ENCODE measurements around the gene C18orf63. TPM values are rescaled to one million over a fixed set of nuclear protein-coding genes. Genes with fewer than 3 reads are reported as not detected.
A peak's percentile ranks its signal among the peaks of the same experiment; 100 is the strongest.
"Not testable (repeated sequence)": the region's sequence is repeated elsewhere in the genome, so short reads cannot be mapped to it uniquely, and the experiment has no call there.

The C18orf63 gene
- not detected in 2 replicates for total RNA-seq

DNA sequence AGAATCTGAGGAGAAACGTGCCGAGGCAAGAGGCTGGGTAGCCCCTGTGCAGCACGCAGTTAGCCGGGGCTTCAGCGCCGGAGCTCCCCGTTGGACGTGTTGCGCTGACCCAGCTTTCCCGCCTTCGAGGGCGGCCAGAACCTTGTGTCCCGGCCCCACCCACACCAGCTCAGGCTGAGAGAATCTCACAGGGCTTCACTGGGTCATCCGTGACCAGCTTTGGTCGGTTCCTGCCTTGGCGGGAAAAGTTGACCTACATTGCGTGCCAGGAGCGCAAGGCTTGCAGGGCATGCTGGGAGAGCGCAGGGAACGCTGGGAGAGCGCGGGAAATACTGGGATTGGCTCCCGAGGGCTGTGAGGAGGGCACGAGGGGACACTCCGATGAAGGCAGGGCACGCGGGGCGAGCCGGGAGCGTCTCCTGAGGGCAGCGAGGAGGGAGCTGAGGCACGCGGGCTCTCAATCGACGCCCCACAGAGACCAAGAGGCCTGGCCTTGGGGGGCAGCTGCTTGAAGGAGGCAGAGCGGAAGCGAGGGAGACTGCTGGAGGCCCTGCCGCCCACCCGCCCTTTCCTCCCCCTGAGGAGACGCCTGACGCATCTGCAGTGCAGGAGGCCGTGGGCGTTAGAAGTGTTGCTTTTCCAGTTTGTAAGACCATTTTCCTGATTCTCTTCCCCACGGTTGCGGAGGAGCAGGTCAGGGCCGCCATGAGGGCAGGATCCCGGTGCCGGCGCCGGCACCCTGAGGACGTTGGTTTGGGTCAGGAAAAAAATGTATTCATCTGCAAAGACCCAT is at the start of gene C18orf63:
C18orf63 (plus strand) TSS at position 376 of the 793 bp plus-strand sequence. CDS start 2,027 bp downstream, outside the sequence.
- DNase-seq (ENCODE audit: low read depth): no peak

- DNase-seq (ENCODE audit: low read depth): peak; percentile 91
Measured at GRCh38 chr18:74266161-74266560, 49.5 kb upstream of the C18orf63 start.

DNA sequence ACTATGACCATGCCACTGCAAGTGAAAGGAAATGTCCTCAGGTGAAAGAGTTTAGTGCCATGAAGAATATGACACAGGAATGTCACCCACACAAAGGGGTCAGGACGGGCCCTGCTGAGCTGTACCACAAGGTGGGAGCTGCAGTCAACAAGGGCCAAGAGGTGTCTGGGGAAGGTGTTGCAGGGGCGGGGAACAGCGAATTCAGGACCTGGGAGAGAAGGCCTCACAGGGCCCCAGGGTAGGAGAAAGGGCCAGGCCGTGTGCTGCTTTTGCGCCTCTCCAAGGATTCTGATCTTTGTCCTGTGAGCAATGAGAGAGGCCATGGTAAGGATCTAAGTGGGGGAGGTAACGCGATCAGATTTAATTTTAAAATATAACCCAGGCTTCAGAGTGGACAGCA is 47.5 kb upstream of the C18orf63 start:
- no peak for DNase-seq (ENCODE audit: low read depth)

GRCh38 chr18:74268933-74269620 is 46.6 kb upstream of the C18orf63 start:
- no peak for DNase-seq (ENCODE audit: low read depth)

DNA sequence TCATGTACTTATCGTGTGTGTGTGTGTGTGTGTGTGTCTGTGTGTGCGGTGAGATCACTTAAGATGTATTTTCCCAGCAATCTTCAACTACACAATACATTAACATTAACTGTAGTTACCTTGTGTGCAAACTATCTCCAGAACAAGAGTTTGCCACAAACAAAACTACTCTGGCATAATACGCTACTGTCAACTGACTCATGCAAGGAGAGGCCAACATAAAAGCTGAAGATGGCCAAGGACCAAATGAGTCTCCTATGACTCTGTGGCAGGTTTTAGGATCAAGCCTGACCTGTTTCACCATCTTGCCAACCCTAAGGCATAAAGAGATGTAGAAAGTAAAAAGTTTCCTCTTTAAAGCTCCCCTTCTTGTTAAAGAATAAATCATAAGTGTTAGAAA is 44.0 kb upstream of the C18orf63 start:
- no peak for DNase-seq (ENCODE audit: low read depth)

DNA sequence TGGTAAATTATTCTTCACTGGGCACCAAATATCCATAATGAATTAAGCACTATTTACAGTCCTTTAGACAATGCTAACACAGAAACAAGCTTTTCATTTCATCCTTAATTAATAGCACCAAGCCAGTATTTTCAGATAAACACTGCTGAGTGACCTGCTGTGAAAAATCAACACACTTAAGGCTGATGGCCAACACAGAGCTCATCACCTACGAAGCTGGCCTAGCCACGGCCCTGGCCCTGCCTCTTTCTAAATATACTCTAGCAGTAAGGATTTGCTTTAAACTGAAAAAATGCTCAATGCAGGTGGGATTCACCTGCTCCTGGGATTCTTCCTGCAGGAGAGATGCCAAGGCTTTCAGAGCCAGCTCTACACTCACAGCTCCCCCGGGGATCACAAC is 42.2 kb upstream of the C18orf63 start:
- DNase-seq (ENCODE audit: low read depth): no peak

DNA sequence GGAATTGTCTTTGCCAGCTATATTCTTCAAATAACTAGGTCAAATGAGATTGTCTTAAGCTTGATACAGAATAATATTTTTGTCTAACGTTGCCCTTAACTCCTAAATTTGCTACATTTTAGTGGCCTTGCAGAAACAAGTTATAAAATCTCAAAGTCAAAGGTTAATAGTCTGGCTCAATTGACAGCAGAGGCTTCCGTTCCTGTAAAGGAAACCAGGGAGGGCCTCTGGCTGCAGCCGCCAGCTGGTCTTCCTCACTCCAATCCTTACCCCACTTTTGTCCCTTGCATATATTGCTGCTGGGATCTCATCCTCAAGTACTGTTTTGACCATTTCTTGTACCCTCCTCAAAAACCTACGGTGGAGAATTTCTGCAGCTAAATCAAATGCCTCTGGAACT is 40.9 kb upstream of the C18orf63 start:
- no peak for DNase-seq (ENCODE audit: low read depth)

DNA sequence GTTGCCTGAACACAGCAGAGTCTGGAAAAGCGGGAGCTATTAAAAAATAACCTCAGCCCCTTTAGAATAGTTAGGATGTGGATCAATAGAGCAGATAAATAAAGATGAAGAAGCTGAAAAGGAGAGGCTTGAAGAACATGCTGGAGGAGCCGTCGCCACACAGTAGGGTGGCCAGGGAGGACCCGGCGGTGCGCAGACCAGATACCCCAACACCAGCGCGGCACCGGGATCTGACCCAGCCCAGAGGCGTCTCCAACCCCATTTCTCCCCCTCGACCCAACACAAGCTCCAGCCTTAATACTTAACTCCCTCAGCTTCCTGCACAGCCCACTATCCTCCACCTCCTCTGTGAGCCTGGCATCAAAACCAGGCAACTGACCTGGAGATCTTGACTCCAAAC is 39.9 kb upstream of the C18orf63 start:
- no peak for DNase-seq (ENCODE audit: low read depth)

DNA sequence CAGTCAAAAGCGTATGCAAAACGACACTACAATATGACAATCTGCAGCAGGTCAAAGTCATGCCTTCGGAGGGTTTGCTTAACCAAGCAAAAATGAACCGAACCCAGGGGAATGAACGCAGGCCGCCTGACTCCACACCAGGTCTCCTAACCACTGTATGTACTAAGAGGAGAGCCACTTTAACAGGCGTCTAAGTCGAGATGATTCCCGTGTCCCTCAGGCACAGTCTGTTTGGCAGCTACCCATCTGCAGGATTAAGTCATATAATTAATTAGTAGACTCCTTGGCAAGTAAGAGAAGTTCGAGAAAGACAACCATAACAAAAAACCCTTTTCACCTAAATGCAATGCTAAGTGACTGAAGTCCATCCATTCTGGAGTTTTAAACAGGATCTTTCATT is 39.0 kb upstream of the C18orf63 start:
- no peak for DNase-seq (ENCODE audit: low read depth)

DNA sequence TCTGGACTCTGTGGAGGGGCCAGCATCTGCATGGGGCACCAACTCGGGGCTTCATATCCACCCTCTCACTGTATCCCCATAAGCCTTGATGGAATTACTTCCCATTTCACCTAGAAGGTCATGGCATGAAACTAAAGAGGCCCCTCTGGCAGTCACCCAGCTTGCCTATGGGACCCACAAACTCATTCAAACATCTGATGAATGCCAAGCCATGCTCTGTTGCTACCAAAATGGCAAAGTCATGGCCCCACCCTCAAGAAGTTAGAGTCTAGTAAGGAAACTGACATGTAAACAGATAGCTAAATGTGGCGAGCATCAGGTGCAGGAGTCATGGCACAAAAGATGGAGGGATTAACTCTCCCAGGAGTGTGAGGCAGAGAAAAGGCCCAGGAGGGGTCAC is 38.3 kb upstream of the C18orf63 start:
- DNase-seq (ENCODE audit: low read depth): no peak

- DNase-seq (ENCODE audit: low read depth): no peak
Measured at GRCh38 chr18:74278058-74278457, 37.6 kb upstream of the C18orf63 start.

DNA sequence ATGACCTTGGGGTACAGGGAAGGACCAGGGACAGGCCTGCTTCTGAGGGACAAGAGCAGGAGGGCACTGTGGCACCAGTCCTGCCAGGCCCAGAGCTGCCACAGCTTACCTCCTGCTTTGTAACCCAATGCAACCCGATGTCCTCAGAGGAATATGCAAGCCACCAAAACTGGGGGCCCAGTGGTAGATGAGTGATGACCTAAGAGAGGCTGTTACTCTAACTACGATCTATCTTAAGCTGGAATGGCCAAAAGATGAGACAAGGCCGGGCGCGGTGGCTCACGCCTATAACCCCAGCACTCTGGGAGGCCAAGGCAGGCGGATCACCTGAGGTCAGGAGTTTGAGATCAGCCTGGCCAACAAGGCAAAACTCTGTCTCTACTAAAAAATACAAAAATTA is 36.7 kb upstream of the C18orf63 start:
- DNase-seq (ENCODE audit: low read depth): no peak

DNA sequence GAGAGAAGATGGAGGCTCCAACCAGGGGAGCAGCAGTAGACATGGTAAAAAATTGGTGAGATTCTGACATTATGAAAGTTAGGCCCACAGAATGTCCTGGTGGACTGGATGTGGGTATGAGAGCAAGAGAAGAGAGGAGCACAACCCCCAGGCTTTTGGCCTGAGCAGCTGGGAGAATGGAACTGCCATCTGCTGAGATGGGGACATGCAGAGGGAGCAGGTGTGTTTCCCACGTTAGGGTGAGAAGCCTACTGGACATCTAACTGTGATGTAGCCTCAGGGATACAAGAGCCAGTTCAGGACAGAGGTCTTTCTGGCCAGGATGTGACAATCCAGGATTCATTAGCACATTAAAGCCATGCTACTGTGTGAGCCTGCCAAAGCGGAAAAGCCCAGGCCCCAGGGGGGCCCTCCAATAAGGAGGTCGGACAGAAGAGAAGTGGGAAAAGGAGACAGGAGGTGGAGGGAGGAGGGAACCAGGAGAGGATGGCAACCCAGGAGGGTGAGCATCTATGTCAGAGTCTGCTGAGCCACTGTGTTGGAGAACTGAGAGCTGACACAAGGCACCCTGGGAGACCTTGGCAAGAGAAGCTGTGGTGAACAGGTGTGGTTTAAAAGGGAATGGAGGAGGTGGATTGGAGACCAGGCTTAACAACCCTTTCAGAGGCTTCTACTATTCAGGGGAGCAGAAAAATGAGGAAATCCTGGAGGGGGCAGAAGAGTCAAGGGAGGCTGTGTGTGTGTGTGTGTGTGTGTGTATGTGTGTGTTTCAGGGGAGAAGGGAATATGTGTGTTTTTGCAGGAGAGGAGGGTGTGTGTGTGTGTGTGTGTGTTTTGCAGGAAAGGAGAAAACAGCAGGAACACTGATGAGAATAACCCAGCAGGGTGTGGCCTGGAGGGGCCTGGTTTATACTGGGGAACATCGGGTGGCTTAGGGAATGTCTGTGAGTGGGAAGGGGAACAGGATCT is 34.3 kb upstream of the C18orf63 start:
- DNase-seq (ENCODE audit: low read depth): no peak

DNA sequence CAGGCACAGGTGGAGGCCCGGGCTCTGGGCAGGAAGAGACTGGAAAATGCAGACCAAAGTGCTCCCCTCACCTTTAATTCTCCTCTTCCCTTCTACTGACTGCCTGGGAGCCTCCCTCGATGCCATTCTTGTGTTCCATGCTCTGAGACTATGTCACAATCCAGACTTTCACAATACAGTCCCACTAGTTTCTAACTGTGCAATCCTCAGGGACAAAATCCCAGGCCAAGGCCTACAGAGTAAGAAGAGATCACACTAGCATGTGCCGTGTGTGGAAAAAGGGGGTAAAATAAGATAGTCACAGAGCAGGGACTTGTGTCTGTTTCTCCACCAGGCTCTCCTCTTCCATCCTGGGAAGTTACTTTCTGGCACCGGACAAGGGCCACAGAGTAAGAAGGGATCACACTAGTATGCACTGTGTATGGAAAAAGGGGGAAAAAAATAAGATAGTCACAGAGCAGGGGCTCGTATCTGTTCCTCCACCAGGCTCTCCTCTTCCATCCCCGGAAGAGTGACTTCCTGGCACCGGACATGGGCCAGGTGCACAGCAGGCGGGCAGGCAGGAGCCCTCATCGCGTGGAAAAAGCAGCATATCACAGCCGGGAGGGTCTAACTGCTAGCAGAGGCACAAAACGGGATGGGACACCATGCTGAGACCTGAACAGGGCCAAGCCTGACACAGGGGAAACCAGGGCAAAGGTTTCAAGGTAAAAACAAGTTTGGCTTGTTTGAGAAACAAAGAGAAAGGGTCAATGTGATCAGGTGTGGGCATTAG is 33.5 kb upstream of the C18orf63 start:
- DNase-seq (ENCODE audit: low read depth): peak; percentile 62

DNA sequence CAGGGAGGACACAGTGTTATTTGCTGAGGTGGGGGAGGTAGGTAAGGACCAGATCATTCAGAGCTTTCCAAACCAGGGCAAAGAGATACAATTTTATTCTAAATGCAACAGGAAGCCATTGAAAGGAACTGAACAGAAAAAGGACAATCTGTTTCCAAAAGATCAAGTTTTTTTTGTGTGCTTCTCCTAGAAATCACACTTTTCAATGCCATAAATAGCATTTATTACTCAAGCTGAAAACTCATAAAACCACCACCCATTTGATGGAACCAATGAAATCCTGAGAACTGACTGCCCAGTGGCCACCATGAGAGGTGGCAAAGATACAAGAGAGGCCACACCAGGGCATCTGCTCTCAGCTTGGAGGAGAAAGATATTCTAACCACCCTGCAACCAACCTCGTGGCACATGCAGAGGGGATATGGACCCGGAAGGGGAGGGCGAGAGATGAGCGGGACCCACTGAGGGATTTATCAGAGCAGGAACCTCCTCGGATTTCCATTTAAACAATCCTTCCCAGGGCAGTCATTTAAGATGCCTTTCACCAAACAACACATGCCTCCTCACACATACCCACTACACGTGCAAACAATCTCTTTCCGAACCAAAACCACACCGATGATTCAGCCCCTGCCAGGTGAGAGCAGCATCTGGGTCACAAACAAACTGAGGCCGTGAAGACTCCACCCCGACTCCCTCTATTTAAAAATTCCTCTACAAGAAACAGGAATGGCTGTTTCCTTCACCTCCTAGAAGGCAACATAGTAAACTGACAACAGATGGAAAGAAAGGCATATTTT is 32.7 kb upstream of the C18orf63 start:
- DNase-seq (ENCODE audit: low read depth): peak; percentile 51

GRCh38 chr18:74283646-74284045 is 32.0 kb upstream of the C18orf63 start:
- DNase-seq (ENCODE audit: low read depth): no peak

- DNase-seq (ENCODE audit: low read depth): no peak
Measured at GRCh38 chr18:74284191-74284979, 31.3 kb upstream of the C18orf63 start.

GRCh38 chr18:74284980-74285355 is 30.7 kb upstream of the C18orf63 start:
- DNase-seq (ENCODE audit: low read depth): no peak

DNA sequence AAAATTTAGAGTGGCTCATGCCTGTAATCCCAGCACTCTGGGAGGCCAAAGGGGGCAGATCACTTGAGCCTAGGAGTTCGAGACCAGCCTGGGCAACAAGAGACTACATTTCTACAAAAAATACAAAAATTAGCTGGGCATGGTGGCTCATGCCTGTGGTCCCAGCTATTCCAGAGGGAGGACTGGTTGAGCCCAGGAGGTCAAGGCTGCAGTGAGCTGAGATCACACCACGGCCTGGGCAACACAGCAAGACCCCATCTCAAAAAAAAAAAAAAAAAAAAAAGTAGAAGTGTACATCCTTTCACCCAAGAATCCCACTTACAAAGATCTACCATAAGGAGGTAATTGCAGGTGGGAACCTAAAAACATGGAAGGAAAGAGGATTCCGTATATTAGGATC is 30.1 kb upstream of the C18orf63 start:
- not testable (repeated sequence) for DNase-seq (ENCODE audit: low read depth)
